DND-41 (cell line): ENCODE measurements around the gene ARL2.

Experiments used
- ATAC-seq: fragments of 200-7000 bp; cut with Tn5 transposase; 3 replicates; pipeline ENCODE4 v1.9.1; 2021; ENCODE audit warnings: low read depth; ENCODE audit not compliant: insufficient read depth
- DNase-seq: peaks from one replicate; pipeline ENCODE4 v3.0.0-alpha.2; 2020
- H2AFZ ChIP-seq: 2 replicates; pipeline ENCODE4 v1.6.0; 2012; ENCODE audit warnings: low read depth, low read length
- H3K27ac ChIP-seq: 2 replicates; pipeline ENCODE4 v1.5.1; 2012; ENCODE audit warnings: low read length, inconsistent platforms
- H3K27me3 ChIP-seq: fragments of 200-600 bp; sonication (generic); 2 replicates; pipeline ENCODE4 v1.6.0; 2012; ENCODE audit warnings: low read length, mild to moderate bottlenecking, inconsistent platforms; ENCODE audit not compliant: insufficient read depth, poor library complexity
- H3K36me3 ChIP-seq: 2 replicates; pipeline ENCODE4 v1.5.1; 2012; ENCODE audit warnings: low read length, inconsistent platforms; ENCODE audit not compliant: insufficient read depth
- H3K4me1 ChIP-seq: 2 replicates; pipeline ENCODE4 v1.5.1; 2012; ENCODE audit warnings: mild to moderate bottlenecking, low read length; ENCODE audit not compliant: insufficient read depth
- H3K4me2 ChIP-seq: 2 replicates; pipeline ENCODE4 v1.6.0; 2012; ENCODE audit warnings: mild to moderate bottlenecking, moderate library complexity, low read length, inconsistent platforms; ENCODE audit not compliant: insufficient read depth
- H3K4me3 ChIP-seq, 2 experiments: fragments of 200-600 bp in 1 of 2; shearing (Covaris generic) in 1 of 2; 2 replicates each; pipeline ENCODE4 v1.5.1; 2012 to 2016; ENCODE audit warnings: inconsistent platforms in 2 of 2, low read length in 2 of 2, mild to moderate bottlenecking in 2 of 2, low read depth in 1 of 2, moderate library complexity in 1 of 2
- H3K79me2 ChIP-seq: 2 replicates; pipeline ENCODE4 v1.6.0; 2012; ENCODE audit warnings: low read length, inconsistent platforms; ENCODE audit not compliant: insufficient read depth
- H3K9ac ChIP-seq: 2 replicates; pipeline ENCODE4 v1.6.0; 2012; ENCODE audit warnings: low read depth, mild to moderate bottlenecking, inconsistent platforms, low read length, moderate library complexity
- H3K9me3 ChIP-seq: 2 replicates; pipeline ENCODE4 v1.5.1; 2012; ENCODE audit warnings: low read length, moderate library complexity, mild to moderate bottlenecking, inconsistent platforms; ENCODE audit not compliant: insufficient read depth, severe bottlenecking
- H4K20me1 ChIP-seq: 2 replicates; pipeline ENCODE4 v1.6.0; 2012; ENCODE audit warnings: low read length; ENCODE audit not compliant: insufficient read depth
- EZH2 ChIP-seq: IDR thresholded peaks from 3 replicates; pipeline ENCODE4 v1.6.1; 2012; ENCODE audit warnings: borderline replicate concordance, low read depth, mild to moderate bottlenecking, moderate library complexity, low read length, inconsistent platforms; ENCODE audit not compliant: severe bottlenecking
- TF ChIP-seq, protein P1 (sequence below): IDR thresholded peaks from 2 replicates; pipeline ENCODE4 v1.5.1; 2012; ENCODE audit warnings: borderline replicate concordance, low read length, moderate library complexity, mild to moderate bottlenecking; ENCODE audit not compliant: poor library complexity, severe bottlenecking; ENCODE audit errors: extremely low read depth

ARL2 gene

DNA sequence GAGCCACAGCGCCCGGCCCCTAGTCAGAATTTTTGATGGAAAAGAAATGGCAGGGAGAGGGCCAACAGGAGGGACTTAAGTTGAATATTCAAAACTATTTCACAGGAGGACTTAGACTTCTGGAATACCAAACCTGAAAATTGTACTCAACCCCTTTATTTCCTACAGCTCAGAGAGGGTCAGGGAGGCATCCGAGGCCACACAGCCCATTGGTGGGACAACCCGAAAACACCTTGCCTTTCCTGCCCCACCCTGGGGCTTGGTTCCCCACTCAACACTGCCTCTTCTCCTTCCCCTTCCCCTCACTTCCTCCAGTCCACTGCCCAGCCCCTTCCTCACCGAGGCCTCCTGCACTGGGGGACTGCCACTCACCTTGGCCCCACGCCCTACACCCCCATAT is 43.0 kb downstream of the ARL2 start:
- TF ChIP-seq, protein P1, sequence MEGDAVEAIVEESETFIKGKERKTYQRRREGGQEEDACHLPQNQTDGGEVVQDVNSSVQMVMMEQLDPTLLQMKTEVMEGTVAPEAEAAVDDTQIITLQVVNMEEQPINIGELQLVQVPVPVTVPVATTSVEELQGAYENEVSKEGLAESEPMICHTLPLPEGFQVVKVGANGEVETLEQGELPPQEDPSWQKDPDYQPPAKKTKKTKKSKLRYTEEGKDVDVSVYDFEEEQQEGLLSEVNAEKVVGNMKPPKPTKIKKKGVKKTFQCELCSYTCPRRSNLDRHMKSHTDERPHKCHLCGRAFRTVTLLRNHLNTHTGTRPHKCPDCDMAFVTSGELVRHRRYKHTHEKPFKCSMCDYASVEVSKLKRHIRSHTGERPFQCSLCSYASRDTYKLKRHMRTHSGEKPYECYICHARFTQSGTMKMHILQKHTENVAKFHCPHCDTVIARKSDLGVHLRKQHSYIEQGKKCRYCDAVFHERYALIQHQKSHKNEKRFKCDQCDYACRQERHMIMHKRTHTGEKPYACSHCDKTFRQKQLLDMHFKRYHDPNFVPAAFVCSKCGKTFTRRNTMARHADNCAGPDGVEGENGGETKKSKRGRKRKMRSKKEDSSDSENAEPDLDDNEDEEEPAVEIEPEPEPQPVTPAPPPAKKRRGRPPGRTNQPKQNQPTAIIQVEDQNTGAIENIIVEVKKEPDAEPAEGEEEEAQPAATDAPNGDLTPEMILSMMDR: no peak
- TF ChIP-seq EZH2: no peak
- Histone ChIP-seq H3K4me1 (no peaks in the 10 kb centered on the region), H3K27ac (no peak overlapping the region), H3K9me3 (no peaks in the 10 kb centered on the region), H3K4me3 (no peak overlapping the region), H3K9ac (no peak overlapping the region), H3K27me3 (no peaks in the 10 kb centered on the region), H2AFZ (no peak overlapping the region), H3K36me3 (no peaks in the 10 kb centered on the region), H3K79me2 (no peaks in the 10 kb centered on the region), H4K20me1 (no peaks in the 10 kb centered on the region; the same call in 1 of the 2 replicates), H3K4me2 (no peak overlapping the region)
- no peak for DNase-seq
- ATAC-seq: no peak

DNA sequence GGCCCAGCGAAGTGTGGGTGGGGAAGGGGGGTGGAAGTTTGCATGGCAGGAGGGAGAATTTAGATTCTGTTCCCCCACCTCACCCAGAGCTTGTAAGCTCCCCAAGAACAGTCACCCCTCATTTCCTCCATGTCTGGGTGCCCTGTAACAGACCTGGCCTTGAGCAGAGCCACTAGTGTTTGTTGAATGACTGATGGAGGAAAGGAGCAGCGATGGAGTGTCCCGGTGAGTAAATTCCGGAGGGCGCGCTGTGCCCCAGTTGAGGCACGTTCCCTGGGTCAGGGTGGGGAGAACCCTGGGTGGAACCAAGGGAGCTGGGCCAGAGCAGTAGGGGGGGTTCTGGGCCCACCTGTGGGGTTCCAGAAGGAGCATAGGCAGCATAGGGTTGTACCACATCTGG is 43.6 kb downstream of the ARL2 start:
- Histone ChIP-seq H3K4me2 (no peak overlapping the region), H3K4me1 (no peaks in the 10 kb centered on the region), H3K4me3 (no peak overlapping the region), H3K27ac (no peak overlapping the region), H3K36me3 (no peaks in the 10 kb centered on the region), H3K27me3 (no peaks in the 10 kb centered on the region), H4K20me1 (no peaks in the 10 kb centered on the region; the same call in 1 of the 2 replicates), H2AFZ (no peak overlapping the region), H3K9me3 (no peaks in the 10 kb centered on the region), H3K79me2 (no peaks in the 10 kb centered on the region), H3K9ac (no peak overlapping the region)
- ATAC-seq: no peak
- no peak for DNase-seq
- TF ChIP-seq, protein P1: no peak
- no peak for TF ChIP-seq EZH2

GRCh38 chr11:65058012-65058411 is 44.1 kb downstream of the ARL2 start:
- no peak overlapping the region for H3K4me2 ChIP-seq

More at GRCh38 chr11:65058012-65058411, 44.1 kb downstream of the ARL2 start:
- DNase-seq (no peak), ATAC-seq (no peak)
- Histone ChIP-seq H2AFZ (no peak overlapping the region), H3K27me3 (no peaks in the 10 kb centered on the region), H3K36me3 (no peaks in the 10 kb centered on the region), H3K4me1 (no peaks in the 10 kb centered on the region), H4K20me1 (no peaks in the 10 kb centered on the region; the same call in 1 of the 2 replicates), H3K4me3 (no peak overlapping the region), H3K27ac (no peak overlapping the region), H3K9me3 (no peaks in the 10 kb centered on the region), H3K79me2 (no peaks in the 10 kb centered on the region), H3K9ac (no peak overlapping the region)
- no peak for TF ChIP-seq EZH2
- TF ChIP-seq, protein P1: no peak
